ENCODE measurements around the gene CTBP2. TPM values are rescaled to one million over a fixed set of nuclear protein-coding genes. Genes with fewer than 3 reads are reported as not detected.

The CTBP2 gene
- total and polyA plus RNA-seq, 10 of the 15 experiments (the other 5 are each of a cell fraction or from before 2014, with no cell fraction given), result 0.02 to 0.72 (median 0.06) TPM; not detected in 2

DNA sequence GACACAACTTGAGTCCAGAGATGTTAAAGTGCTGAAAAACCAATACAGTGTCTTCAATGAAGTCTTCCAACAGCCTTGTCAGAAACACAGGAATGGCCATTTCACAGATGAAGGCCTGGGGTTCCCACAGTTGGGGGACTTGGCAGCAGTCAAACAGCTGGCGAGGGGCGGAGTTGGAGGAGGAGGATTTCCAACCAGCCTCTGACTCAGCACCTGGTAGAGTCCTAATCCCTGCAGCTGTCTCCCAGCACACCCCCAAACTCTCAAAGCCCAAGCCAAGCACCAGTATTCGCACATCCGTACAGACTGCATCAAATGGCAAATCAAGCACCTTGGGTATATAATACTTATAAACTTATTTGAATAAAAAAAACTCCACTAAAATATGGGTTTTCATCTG is 28.0 kb downstream of the CTBP2 start (continued):
- TF ChIP-seq ZNF207 (IDR thresholded peaks at IDR 0.05; ENCODE audit: borderline replicate concordance) (no peak), ZSCAN29 (IDR thresholded peaks at IDR 0.05) (no peak), SRF (IDR thresholded peaks at IDR 0.05; ENCODE audit: low read depth in 2 of 2, low read length in 2 of 2) (no peak)

DNA sequence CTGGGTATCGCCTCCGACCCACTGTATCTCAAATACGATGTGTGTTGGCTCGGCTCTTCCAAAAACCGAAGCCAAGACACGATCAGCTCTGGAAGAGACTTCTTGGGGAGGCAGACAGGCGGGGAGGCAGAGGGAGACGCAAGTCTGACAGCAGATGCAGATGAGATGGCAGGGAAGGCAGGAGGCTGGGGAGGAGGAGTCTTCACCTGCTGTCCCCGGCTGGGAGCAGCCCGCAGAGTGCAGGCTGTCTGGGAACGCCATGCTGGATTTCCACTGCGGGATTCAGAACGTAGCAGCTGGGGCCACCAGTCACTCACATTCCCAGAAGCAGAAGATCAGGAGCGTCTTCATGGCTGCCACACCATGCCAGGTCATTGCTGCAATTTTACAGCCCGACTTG is 29.4 kb downstream of the CTBP2 start:
- Histone ChIP-seq H3K4me3 (no peak overlapping the region), H3K9ac (ENCODE audit: control insufficient read depth, insufficient read depth, low read length) (no peak overlapping the region), H3K4me2 (ENCODE audit: control insufficient read depth, insufficient read depth) (no peak overlapping the region), H3K36me3 (ENCODE audit: control insufficient read depth in 2 of 2, insufficient read depth in 2 of 2, low read length in 1 of 2) (no peaks in the 10 kb centered on the region), H3K4me1 (ENCODE audit: control insufficient read depth, insufficient read depth, low read length) (no peaks in the 10 kb centered on the region), H4K20me1 (ENCODE audit: control insufficient read depth, insufficient read depth) (no peaks in the 10 kb centered on the region), H3K27me3 (replicated peaks in 1 of 2; ENCODE audit: control insufficient read depth in 2 of 2, insufficient read depth in 2 of 2, low read length in 1 of 2) (peaks cover 1 to 4% of the 10 kb centered on the region in 2 experiments; a peak in 3 of 4 replicates), H2AFZ (ENCODE audit: control insufficient read depth, low read depth, low read length) (no peak overlapping the region), H3K79me2 (ENCODE audit: control insufficient read depth, insufficient read depth, low read length) (no peaks in the 10 kb centered on the region), H3K9me3 (replicated peaks; ENCODE audit: control insufficient read depth, insufficient read depth, low read length) (no peaks in the 10 kb centered on the region), H3K27ac (ENCODE audit: control insufficient read depth, insufficient read depth) (no peak overlapping the region)
- no TSS peak for BruUV-seq (replicated peaks)
- in situ Hi-C loops (cut with MboI), result no loop called here
- TF ChIP-seq MXI1 (IDR thresholded peaks at IDR 0.05; ENCODE audit: low read depth, low read length) (no peak), PAX5 (IDR thresholded peaks at IDR 0.05; ENCODE audit: borderline replicate concordance, low read depth, low read length) (no peak), NR2F1 (conservative IDR thresholded peaks at IDR 0.05) (no peak), RFX5 (IDR thresholded peaks at IDR 0.05; ENCODE audit: low read depth, low read length) (no peak), SREBF1 (IDR thresholded peaks at IDR 0.05; ENCODE audit: low read length) (no peak), MTA3 (IDR thresholded peaks at IDR 0.05; ENCODE audit: borderline replicate concordance, low read length) (no peak), TAF1 (IDR thresholded peaks at IDR 0.05; ENCODE audit: borderline replicate concordance, low read depth, low read length) (no peak), FOXK2 (IDR thresholded peaks at IDR 0.05) (no peak), CREB1 (IDR thresholded peaks at IDR 0.05; ENCODE audit: low read depth) (no peak), RCOR1 (conservative IDR thresholded peaks at IDR 0.05; ENCODE audit: low read depth, low read length) (no peak), ATF7 (IDR thresholded peaks at IDR 0.05; ENCODE audit: low read depth) (no peak), STAT3 (IDR thresholded peaks at IDR 0.05; ENCODE audit: low read depth, low read length) (no peak), JUNB (IDR thresholded peaks at IDR 0.05) (no peak)
- TF ChIP-seq, protein P1, sequence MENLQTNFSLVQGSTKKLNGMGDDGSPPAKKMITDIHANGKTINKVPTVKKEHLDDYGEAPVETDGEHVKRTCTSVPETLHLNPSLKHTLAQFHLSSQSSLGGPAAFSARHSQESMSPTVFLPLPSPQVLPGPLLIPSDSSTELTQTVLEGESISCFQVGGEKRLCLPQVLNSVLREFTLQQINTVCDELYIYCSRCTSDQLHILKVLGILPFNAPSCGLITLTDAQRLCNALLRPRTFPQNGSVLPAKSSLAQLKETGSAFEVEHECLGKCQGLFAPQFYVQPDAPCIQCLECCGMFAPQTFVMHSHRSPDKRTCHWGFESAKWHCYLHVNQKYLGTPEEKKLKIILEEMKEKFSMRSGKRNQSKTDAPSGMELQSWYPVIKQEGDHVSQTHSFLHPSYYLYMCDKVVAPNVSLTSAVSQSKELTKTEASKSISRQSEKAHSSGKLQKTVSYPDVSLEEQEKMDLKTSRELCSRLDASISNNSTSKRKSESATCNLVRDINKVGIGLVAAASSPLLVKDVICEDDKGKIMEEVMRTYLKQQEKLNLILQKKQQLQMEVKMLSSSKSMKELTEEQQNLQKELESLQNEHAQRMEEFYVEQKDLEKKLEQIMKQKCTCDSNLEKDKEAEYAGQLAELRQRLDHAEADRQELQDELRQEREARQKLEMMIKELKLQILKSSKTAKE (IDR thresholded peaks at IDR 0.05; ENCODE audit: low read depth, poor library complexity, severe bottlenecking), result no peak
- TF ChIP-seq, protein P2, sequence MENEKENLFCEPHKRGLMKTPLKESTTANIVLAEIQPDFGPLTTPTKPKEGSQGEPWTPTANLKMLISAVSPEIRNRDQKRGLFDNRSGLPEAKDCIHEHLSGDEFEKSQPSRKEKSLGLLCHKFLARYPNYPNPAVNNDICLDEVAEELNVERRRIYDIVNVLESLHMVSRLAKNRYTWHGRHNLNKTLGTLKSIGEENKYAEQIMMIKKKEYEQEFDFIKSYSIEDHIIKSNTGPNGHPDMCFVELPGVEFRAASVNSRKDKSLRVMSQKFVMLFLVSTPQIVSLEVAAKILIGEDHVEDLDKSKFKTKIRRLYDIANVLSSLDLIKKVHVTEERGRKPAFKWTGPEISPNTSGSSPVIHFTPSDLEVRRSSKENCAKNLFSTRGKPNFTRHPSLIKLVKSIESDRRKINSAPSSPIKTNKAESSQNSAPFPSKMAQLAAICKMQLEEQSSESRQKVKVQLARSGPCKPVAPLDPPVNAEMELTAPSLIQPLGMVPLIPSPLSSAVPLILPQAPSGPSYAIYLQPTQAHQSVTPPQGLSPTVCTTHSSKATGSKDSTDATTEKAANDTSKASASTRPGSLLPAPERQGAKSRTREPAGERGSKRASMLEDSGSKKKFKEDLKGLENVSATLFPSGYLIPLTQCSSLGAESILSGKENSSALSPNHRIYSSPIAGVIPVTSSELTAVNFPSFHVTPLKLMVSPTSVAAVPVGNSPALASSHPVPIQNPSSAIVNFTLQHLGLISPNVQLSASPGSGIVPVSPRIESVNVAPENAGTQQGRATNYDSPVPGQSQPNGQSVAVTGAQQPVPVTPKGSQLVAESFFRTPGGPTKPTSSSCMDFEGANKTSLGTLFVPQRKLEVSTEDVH (IDR thresholded peaks at IDR 0.05; ENCODE audit: low read depth, partially characterized antibody), result no peak
- DNase-seq (ENCODE audit: low read depth, low spot score) (no peak), FAIRE-seq (no peak), ATAC-seq (no peak)
- ChIA-PET POLR2A (no interaction called here), CTCF (no interaction called here), SMC1A (ENCODE audit: uncharacterized antibody, unreplicated experiment) (no interaction called here), RAD21 (ENCODE audit: unreplicated experiment) (no interaction called here)
- 56% methylated on average over 15 of the region's 15 CpGs for WGBS (ENCODE audit: insufficient coverage, insufficient replicate concordance, low lambda C conversion rate, missing lambda C conversion rate)
- intact Hi-C loops (cut with micrococcal nuclease; ENCODE audit: unreplicated experiment), result no loop called here

Data from GM12878 (cell line).